Stimulated activated CD8-positive, alpha-beta memory T cell treated with anti-CD3 and anti-CD28 coated beads, Interleukin-4, amount 100 ng/mL, for 4 hours (primary cell): ENCODE data around the gene HSD11B1.

Experiments used
- DNase-seq, 2 donors: peaks; one replicate each; pipeline ENCODE4 v3.0.0-alpha.2; 2020; ENCODE audit warnings: low read depth in 2 of 2, low spot score in 1 of 2

HSD11B1 gene

DNA sequence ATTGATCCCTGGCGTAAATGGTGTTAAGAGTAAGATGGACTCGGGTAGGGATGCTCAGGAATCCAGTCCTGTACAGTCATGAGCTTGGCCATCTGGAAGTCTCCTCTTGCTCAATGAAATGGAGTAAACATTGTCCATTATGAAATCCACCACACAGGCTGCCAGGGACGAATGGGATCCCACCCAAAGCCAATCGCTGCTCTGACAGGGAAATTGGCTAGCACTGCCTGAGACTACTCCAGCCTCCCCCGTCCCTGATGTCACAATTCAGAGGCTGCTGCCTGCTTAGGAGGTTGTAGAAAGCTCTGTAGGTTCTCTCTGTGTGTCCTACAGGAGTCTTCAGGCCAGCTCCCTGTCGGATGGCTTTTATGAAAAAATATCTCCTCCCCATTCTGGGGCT, at the start of gene HSD11B1:
HSD11B1 (plus strand) TSS at position 263 of the 400 bp plus-strand sequence; CDS start at position 360, 97 bp downstream.
- no peak for DNase-seq

DNA sequence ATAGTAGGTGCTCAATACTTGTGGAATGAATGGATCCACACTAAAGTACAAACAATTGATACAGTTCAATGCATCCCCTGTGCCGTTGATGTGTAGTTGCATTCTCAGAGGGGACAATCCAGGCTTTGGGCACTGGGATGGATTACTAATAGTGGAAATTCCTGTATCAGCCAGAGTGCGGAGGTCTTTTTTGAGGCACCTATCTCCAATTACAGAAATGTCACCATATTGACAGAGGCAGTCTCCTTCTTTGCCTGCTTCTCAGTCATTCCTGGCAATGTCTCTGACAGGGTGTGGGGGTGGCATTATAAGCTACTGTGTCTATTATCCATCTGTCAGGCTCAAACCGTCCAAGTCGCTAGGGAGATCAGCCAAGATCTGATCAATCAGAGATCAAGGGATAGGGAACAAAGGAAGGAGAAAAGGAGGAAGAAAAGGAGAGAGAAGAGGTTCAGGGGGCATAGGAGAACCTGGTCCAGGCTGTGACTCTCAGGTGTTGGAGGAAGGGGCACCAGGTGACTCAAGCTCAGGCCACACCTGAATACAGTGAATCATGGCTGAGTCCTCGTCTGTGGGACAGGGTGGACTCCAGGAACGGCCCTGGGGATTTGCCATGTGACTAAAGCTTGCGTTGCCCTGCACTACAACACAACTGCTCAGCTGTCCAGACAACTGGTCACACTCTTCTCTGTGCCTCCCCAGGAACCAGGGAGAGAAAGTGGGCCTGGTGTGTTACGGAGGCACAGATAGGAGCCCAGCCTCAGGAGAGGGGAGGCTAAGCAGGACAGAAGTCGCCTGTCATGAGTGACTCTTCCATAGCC, 49.0 kb upstream of the HSD11B1 start:
- no peak for DNase-seq

DNA sequence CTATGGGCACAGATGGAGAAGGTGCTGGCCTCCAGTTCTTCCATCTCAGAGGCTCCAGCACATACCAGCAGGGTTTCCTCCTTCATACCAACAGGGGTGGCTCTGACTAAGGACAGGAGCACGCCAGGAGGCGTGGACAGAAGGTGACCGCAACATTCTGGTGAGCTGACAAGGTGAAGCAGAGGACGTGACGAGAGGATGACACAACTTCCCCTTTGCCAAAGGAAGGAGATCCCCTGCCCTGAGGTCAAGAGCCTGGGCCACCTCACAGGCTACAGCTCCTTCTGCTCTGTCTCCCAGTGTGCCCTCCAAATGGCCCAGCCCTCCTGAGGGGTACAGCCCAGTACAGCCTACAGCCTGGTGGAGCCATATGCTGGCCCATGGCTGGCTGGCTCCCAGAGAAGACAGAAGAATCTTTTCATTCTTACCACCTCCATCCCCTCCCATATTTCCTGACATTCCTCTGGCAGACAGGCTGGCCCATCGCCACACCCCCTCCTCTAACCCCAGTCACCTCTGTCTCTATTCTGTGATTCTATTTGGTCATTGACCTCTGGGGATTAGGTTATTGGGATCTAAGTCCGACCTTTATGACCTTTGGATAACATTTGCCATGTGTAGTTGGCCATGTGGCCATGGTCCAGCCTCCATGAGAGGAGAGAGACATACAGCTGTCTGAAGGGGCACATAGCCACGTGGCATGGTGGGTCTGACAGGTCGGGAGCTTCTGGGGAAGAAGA, 47.3 kb upstream of the HSD11B1 start:
- DNase-seq = no peak

DNA sequence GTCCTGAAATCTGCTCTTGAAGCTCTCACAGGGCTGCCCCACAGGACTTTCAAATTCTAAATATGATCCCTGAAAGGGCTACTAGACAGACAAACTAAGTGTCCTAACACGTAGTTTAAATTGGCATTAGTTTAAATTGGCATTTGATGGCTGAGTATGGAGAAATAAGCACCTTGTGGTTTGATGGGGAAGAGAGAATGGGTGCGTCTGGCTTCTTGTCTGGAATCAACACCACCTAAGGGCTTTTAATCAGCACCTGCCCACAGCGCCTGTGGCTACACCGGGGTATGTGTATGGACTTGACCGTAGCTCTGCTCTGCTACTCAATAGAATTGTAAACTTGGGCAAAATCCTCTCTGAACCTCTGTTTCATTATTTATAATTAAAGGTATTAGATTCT, 46.7 kb upstream of the HSD11B1 start:
- no peak for DNase-seq

DNA sequence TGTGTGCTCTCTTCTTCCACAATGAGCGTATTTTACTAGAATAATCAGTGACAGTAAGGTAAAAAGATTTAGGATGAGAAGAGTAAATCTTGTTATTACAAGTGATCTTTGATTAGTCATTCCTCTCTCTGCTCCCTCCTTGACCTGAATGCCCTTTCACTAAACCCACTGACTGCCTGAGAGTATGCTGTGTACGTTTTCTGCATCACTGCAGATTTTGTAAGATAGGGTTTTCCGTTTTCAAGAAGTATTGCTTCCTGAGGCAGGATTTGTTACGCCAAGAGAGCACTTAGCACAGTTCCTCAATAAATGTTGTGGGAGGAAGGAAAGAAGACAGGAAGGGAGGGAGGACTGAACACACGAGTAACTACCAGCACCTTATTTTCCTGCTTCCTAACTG, 44.7 kb upstream of the HSD11B1 start:
- DNase-seq = no peak

DNA sequence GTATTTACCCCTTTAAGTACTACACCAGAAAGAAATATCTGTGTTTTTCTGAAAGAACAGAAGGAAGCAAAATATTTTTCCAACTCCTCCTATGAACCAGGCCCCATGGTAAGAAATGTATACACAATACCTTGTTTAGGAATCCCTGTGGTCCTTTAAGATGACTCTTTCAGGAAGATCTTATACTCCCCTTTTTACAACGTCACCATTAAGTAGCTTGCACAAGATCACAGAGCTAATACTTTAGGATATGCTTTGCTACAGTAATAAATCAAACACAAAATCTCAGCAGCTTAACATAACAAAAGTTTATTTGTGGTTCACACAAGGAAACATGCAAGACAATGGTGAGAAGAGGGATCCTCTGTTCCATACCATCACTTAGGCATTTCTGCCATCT, 43.6 kb upstream of the HSD11B1 start:
- no peak for DNase-seq

DNA sequence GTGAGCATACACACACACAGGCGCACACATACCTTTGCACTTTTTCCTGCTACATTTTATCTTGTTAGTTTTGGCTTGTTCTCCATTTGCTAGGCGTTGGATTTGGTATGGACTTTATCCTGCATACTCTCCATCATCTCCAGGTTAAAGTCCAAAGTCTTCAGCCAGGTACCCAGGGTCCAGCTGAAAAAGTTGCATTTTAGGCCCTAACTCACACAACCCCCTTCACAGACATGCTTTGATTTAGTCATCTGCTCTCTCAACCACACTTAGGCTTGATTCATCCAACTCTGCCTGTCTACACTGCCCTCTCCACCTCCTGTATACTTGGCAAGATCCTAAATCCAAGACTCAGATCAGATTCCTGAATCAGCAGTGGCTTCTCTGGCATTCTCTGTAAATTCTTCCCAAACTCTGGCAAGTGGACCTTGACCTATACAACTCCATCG, 41.7 kb upstream of the HSD11B1 start:
- no peak for DNase-seq

DNA sequence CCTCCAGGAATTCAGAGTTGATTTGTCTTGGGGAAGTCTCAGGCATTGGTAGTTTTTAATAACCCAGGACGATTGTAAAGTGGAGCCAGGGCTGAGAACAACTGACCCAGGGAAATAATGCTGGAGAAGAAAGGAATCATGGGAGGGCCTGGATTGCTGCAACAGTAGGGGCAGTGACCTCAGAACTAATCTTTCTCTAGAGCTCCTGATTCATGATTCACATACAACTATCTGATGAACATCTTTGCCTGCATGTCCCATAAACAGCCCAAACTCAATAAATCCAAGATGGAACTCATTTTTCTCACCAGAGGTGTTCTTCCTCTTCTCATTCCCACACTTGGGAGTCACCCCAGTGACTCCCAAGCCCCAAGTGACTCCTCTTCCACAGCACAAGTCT, 37.5 kb upstream of the HSD11B1 start:
- DNase-seq = no peak

DNA sequence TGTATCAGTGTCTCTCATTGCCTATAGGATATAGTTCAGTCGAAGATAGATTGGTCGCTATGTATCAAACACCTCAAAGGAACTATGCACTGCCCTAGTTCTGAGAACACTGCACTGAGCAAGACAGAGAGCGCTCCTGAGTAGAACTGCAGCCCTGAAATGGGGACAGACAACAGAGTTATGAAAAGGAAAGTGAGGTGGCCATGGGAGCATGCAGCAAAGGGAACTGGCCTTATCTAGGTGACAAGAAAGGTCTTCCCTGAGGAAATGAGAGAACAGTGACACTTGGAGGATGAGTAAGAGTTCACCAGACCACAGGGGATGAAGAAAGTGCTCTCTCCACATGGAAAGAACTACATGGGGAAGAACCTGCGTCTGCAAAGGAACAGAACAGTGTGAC, 36.9 kb upstream of the HSD11B1 start:
- DNase-seq = no peak

DNA sequence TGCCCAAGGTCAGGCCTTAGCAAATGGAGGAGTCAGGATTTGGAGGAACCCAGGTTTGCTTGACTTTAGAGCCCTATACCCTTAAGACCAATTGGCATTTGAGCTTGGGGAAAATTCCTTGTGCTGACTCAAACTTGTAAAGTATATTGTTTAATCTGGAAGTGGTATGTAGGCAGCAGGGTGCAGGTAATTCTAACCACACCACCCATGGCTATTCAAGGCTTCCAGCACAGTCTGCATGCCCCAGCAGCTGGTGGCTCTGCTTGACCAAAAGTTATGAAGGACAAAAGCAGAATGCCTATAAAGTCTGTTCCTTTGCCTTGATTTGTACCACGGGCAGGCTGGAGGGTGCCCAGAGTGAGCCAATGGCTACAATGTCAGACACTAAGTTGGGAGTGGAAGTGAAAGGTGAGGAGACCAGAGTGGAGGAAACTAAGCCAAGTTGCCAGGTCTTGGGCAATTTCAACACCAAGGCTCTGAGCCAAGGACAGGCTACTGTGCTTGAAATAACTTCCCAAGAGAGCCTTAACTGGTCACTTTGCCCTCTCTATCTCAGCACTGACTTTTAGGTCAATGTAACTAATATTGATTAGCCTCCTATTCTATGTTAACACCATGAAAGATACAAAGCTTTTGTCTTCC, 34.1 kb upstream of the HSD11B1 start:
- DNase-seq = no peak

DNA sequence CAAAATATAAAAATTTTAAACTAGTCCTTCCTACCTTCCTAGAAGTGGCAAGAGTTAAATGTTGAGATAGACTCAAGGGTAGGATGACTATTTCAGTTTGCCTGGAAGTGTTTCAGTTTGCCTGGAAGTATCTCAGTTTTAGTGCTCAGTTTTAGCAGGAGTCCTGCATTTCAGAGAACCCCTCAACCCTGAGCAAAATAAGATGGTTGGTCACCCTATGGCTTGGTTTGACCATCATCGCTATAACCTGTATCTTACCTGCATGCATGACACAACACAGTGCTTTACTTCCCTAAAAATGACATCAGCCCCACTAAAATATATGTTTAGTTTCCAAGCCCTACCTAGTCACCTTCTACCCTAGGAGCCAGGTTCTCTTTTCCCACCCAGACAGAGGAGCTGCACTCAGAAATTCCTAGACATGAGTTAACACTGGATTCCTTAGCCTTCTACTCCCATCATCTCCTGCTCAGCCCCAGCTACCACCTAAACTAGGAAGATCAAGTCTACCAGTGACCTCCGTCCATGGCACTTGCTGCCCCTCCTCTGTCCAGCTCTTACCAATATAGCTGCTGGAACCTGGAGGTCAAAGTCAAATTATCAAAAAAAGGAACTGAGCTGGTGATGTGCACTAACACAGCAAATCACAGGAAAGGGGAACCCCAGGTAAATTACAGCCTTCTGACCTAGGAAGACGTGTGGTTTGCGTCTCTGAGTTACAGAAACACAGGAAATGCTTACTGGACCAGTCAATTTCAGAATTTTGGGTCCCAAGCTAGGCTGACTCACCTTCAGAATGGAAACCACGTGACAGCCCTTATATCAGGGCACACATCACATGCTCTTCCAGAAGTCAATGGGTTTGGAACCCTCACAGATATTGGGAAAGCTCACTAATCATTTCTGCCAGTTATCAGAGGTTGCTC, 31.7 kb upstream of the HSD11B1 start:
- no peak for DNase-seq

DNA sequence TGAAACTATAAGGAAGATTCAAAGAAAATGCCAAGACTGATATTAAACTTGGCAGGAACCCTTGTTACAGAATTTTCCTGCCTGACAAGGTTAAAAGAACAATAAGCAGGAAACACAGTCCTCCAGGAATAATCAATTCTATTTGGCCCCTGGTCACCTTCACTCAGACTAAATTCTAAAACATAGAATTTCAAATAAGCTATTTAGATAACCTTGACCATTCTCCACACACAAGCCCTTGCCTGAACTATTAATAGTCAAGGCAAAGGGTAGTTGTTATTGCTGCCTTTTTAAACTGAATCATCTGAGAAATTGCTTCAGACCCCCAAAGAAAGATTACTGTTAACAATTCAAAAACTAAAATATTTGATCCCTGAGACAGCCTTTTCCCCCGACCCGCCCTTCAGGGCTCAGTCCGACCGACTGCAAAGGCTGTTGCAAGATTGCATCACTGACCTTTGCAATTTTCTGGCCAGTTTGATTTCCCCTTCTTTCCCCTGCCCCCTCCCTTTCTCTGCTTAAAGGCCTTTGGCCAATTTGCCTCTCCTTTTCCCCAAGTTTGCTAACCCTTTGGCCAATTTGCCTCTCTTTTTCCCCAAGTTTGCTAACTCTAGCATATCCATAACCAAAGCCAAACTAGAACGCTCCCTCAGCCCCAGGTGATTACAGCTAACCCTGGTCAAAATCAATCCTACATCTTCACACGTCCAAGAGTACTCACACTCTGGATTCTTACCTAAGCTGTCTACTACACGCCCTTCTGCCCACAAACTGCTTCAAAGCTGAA, 30.8 kb upstream of the HSD11B1 start:
- DNase-seq = no peak

DNA sequence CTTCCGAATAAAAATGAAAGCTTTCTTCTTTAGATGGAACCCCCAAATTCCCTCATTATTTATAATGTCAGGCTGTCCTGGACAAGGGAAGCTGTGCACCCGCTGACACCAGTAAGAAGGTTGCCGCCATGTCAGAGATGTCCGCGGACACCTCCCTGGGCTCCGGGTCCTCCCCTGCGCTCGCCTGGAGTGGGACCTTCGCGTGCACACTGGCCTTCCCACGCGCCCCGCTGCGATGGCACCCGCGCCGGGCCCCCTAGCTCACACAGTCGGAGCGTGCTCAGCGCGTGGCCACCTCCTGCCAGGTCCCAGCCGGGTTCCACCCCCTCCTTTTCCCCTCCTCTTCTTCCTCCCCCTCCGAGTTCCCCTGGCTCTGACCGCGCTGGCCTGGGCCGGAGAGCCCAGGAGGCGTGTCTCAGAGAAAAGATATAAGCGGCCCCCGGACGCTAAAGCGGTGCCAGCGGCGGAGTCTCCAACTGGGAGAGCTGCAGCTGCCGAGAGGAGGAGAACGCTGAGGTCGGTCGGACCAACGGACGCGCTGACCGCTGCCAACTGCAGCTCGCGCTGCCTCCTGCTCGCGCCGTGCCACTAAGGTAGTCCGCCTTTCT, 29.6 kb upstream of the HSD11B1 start, which contains the start of gene G0S2:
G0S2 (plus strand) TSS at position 456 of the 608 bp plus-strand sequence. CDS start 273 bp downstream, outside the sequence.
- no peak for DNase-seq

DNA sequence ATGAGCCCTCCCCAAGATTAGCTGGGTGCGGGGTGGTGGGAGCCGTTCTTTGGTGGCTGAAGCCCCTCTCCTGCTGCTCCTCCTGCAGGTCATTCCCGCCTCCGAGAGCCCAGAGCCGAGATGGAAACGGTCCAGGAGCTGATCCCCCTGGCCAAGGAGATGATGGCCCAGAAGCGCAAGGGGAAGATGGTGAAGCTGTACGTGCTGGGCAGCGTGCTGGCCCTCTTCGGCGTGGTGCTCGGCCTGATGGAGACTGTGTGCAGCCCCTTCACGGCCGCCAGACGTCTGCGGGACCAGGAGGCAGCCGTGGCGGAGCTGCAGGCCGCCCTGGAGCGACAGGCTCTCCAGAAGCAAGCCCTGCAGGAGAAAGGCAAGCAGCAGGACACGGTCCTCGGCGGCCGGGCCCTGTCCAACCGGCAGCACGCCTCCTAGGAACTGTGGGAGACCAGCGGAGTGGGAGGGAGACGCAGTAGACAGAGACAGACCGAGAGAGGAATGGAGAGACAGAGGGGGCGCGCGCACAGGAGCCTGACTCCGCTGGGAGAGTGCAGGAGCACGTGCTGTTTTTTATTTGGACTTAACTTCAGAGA, 29.0 kb upstream of the HSD11B1 start:
- DNase-seq = no peak

DNA sequence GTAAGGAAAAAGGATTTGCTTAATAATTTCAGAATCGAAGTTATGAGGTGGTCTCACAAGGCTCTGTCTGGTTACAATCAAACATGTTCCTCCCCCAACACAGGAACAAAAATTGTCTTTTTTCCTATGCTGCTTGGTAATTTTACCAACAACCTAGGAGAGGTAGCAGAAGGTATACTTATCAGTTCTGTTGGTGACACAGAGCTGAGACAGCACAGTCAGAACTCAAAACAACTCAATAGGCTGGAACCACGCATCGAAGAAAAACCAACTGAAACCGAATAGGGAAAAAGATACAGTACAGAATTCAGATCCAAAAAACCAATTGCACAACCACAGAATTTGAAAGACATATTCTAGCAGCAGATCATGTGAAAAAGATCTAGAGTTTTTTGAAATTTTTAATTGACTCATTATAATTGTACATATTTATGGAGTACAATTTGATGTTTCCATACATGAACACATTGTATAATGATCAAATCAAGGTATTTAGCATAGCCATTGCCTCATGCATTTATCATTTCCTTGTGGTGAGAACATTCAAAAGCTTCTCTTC, 25.6 kb upstream of the HSD11B1 start:
- no peak for DNase-seq

DNA sequence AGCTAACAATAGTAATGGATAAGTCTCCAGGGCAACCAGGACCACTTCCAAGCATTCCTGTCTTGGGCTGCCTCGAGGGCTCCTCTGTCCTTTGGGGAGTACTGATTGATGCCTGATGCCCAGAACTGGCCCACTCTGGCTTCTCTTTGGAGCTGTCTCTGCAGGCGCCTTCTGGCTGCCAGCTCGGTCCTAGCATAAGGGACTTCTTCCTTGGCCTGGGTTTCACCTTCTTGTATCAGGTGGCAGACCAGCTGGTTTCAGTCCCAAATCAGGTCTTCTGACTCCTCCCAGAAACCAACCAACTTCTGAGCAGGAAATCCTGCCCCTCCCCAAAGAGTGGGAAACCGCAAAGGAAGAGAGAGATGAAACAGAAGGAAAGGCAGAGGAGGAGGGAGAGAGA, 18.8 kb upstream of the HSD11B1 start:
- DNase-seq = no peak

DNA sequence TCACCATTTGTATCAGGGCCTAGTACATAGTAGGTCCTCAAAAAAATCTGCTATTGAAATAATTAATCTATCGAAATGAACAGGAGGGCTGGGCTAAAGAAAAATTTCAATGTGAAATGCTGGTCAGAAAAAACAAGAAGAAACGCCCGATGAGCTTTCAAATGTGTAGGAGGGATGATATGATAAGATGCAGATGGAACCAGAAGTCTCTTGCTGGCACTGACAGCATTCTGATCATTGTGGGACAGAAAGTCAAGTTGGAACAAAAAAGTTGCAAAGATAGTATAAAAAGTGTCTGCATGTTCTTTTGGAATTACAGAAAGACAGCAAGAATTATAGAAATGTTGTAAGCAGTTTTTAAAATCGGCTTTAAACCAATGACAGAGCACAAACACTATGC, 18.3 kb upstream of the HSD11B1 start:
- no peak for DNase-seq

DNA sequence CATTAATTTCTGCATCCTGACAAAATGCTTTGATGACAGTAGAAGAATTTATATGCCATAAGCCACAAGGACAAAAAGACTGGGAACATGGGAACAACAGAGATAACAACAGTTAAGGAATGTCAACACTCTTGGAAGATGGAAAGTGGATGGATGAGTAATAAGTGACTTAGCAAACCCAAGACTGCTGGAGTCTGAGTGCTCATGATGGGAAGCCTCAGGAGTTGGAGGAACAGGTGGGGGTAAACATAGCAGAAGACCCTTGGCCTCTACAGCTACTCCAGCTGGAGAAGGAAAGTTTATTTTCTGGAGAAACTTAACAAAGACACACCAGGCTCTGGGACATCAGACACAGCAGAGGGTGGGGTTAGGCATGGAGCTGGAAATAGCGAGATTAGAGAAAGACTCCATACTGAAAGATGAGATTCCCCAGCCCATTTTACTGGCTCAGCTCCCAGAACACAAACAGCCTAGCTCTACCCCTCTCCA, 15.9 kb upstream of the HSD11B1 start:
- DNase-seq = no peak

DNA sequence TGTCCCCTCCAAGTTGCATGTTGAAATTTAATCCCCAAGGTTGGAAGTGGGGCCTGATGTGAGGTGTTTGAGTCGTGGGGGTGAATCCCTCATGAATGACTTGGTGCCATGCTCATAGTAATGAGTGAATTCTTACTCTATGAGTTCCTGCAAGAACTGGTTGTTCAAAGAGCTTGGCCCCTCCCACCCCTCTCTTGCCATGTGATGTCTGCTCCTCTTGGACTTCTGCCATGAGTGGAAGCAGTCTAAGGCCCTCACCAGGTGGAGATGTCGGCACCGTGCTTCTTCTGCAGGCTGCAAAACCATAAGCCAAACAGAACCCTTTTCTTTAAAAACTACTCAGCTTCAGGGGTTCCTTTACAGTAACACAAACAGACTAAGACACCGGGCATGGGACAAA, 15.2 kb upstream of the HSD11B1 start:
- no peak for DNase-seq
